ENCODE measurements around the gene ADAMTSL1. TPM values are rescaled to one million over a fixed set of nuclear protein-coding genes. Genes with fewer than 3 reads are reported as not detected.

ADAMTSL1 gene
- total and polyA plus RNA-seq, 8 donors, result 1.1 to 98.8 (median 8.4) TPM

- H3K27ac ChIP-seq, result no peak overlapping the region
- no peaks in the 10 kb centered on the region for H3K9me3 ChIP-seq
- no peaks in the 10 kb centered on the region for H3K36me3 ChIP-seq
- TF ChIP-seq EP300 (IDR thresholded peaks at IDR 0.05), result no peak
- no peak for TF ChIP-seq POLR2AphosphoS5 (IDR thresholded peaks at IDR 0.05)
- TF ChIP-seq POLR2A (IDR thresholded peaks at IDR 0.05), result no peak
- TF ChIP-seq CTCF (IDR thresholded peaks at IDR 0.05), result no peak
- intact Hi-C loops (cut with DNase I; ENCODE audit: low total_unique reads), result no loop called here
- no peak for DNase-seq
- H3K4me3 ChIP-seq, result no peak overlapping the region
- 75 to 87% (median 85%) methylated on average over 5 of the region's 5 CpGs for WGBS, 5 donors
- no peaks in the 10 kb centered on the region for H3K27me3 ChIP-seq
- peaks cover 0 to 6% (median 0%) of the 10 kb centered on the region in 4 donors for H3K4me1 ChIP-seq
These were observed 324.7 kb downstream of the ADAMTSL1 start for GRCh38 chr9:18798508-18799290.

- H3K27me3 ChIP-seq, result no peaks in the 10 kb centered on the region
- no peaks in the 10 kb centered on the region for H3K9me3 ChIP-seq
- H3K4me1 ChIP-seq, result peaks cover 0 to 6% (median 0%) of the 10 kb centered on the region in 4 donors
- no peaks in the 10 kb centered on the region for H3K36me3 ChIP-seq
- WGBS, 5 donors, result 32 to 67% (median 48%) methylated on average over 2 of the region's 2 CpGs
- intact Hi-C loops (cut with DNase I; ENCODE audit: low total_unique reads), result no loop called here
- no peak overlapping the region for H3K4me3 ChIP-seq
- no peak overlapping the region for H3K27ac ChIP-seq
- no peak for DNase-seq
- TF ChIP-seq POLR2A (IDR thresholded peaks at IDR 0.05) (no peak), CTCF (IDR thresholded peaks at IDR 0.05) (no peak), POLR2AphosphoS5 (IDR thresholded peaks at IDR 0.05) (no peak), EP300 (IDR thresholded peaks at IDR 0.05) (no peak)
These were observed 325.5 kb downstream of the ADAMTSL1 start for GRCh38 chr9:18799428-18799827.

- 89 to 96% (median 91%) methylated on average over 4 of the region's 4 CpGs for WGBS, 5 donors
- H3K36me3 ChIP-seq, result no peaks in the 10 kb centered on the region
- DNase-seq, result no peak
- H3K27ac ChIP-seq, result no peak overlapping the region
- intact Hi-C loops (cut with DNase I; ENCODE audit: low total_unique reads), result no loop called here
- H3K27me3 ChIP-seq, result no peaks in the 10 kb centered on the region
- TF ChIP-seq POLR2AphosphoS5 (IDR thresholded peaks at IDR 0.05) (no peak), CTCF (IDR thresholded peaks at IDR 0.05) (no peak), EP300 (IDR thresholded peaks at IDR 0.05) (no peak), POLR2A (IDR thresholded peaks at IDR 0.05) (no peak)
- H3K4me1 ChIP-seq, result peaks cover 0 to 6% (median 0%) of the 10 kb centered on the region in 4 donors
- H3K9me3 ChIP-seq, result no peaks in the 10 kb centered on the region
- no peak overlapping the region for H3K4me3 ChIP-seq
These were observed 326.6 kb downstream of the ADAMTSL1 start for GRCh38 chr9:18800579-18800978.

- Histone ChIP-seq H3K9me3 (no peaks in the 10 kb centered on the region), H3K27ac (no peak overlapping the region), H3K27me3 (no peaks in the 10 kb centered on the region), H3K4me3 (no peak overlapping the region), H3K4me1 (peaks cover 0 to 14% (median 2%) of the 10 kb centered on the region in 4 donors), H3K36me3 (no peaks in the 10 kb centered on the region)
- intact Hi-C loops (cut with DNase I; ENCODE audit: low total_unique reads), result no loop called here
- 82 to 88% (median 84%) methylated on average over 5 of the region's 5 CpGs for WGBS, 5 donors
- no peak for DNase-seq
- no peak for TF ChIP-seq EP300 (IDR thresholded peaks at IDR 0.05)
- no peak for TF ChIP-seq POLR2A (IDR thresholded peaks at IDR 0.05)
- no peak for TF ChIP-seq POLR2AphosphoS5 (IDR thresholded peaks at IDR 0.05)
- TF ChIP-seq CTCF (IDR thresholded peaks at IDR 0.05), result no peak
These were observed 331.4 kb downstream of the ADAMTSL1 start for GRCh38 chr9:18805386-18805785.

All from stomach (tissue), 9 donors.